GM19238 (cell line): ENCODE results near the gene INSIG1.

Experiments used
- DNase-seq: peaks from one replicate; pipeline ENCODE4 v3.0.0; 2011; ENCODE audit warnings: low spot score; ENCODE audit not compliant: insufficient read length

The INSIG1 gene

GRCh38 chr7:155348806-155349205, 51.1 kb downstream of the INSIG1 start:
- DNase-seq, result no peak

GRCh38 chr7:155349601-155350331, 52.1 kb downstream of the INSIG1 start:
- no peak for DNase-seq

- DNase-seq, result no peak
Observed at GRCh38 chr7:155351120-155351870, 53.6 kb downstream of the INSIG1 start.

DNA sequence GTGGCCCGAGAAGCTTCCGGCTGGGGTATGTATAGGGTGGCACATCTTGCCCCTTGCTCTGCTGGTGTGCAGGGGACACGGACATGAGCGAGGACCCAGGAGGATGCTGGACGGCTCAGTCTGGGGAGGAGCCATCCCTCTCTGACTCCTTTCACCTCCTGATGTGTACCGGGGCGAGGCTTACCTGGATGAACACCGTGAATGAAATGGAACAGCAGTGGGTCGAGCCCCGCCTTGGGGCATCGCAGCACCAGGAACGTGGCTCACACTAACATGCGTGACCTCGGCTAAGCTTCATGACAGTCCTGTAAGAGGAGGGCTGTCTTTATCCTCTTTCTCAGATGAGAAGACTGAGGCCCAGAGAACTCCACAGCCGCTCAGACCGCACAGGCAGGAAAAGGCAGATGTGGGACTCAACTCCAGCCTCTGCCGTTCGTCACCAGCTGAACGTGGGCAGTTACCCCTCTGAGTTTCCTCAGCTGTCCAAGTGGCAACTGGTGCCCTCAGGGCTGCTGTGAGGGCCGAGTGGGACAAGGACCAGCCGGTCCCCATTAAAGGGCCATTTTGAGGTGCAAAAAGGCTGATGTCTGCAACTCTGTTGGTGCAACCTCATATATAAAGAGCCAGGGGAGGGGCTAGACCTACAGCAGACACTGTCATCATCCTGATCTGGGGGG, 54.5 kb downstream of the INSIG1 start:
- no peak for DNase-seq

DNA sequence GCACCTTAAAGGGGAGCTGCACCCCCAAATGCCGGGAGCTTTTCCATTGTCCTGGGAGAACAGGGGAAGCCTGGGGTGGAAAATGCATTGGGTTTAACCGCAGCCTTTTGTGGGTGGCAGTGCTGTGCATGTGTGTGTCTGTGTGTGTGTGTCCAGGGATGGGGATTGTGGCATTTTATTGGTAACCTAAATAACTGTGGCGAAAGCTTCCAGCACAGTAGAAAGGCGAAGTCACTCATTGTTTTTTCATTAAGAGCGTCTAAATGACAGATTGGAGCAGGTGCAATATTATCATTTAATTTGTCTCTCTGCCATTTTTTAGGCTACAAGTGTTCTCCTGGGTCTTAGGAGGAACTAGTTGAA, 55.1 kb downstream of the INSIG1 start:
- DNase-seq, result no peak

GRCh38 chr7:155353256-155353897, 55.7 kb downstream of the INSIG1 start:
- no peak for DNase-seq

GRCh38 chr7:155354371-155355048, 56.8 kb downstream of the INSIG1 start:
- DNase-seq, result no peak

GRCh38 chr7:155355176-155355575, 57.5 kb downstream of the INSIG1 start:
- no peak for DNase-seq

DNA sequence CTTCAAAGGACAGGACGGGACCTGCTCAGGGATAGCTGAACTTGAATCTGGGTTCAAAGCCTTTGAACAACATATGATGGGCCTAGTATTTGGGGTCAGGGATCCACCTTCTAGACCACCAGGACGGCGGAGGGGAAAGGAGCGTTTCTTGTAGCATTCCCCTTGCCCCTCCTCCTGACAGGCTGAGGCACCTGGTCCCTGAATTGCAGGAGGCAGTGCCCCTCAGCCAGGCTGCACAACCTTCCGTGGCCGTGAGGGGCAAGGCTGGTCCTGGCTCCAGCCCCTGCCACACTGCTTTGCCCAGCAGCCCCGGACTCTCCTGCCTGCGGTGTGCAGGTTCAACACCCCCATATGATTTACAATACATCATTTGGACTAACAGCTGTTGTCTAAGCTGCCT, 58.1 kb downstream of the INSIG1 start:
- DNase-seq, result no peak

GRCh38 chr7:155356323-155357105, 58.8 kb downstream of the INSIG1 start:
- no peak for DNase-seq

DNA sequence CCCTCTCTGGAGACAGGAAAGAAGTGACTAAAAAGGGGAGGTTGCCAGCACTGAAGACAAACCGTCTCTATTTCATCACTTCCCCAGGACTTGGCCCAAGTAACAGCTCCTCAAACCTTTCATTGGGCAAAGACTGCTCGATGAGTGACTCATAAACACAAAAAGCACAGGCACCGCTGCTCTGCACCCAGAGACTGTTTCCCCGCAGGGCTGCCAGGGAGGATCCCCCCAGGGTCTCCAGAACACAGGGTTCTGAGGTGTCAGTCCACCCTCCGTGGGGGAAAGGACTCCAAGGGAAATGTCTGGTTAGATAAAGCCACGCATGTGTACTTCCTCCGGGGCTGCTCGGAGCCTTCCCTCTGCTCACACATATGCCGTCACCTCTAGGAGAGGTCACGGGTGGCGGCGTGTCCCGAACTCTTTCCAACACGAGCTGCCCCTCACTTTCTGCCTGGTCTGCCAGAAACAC, 59.9 kb downstream of the INSIG1 start:
- no peak for DNase-seq

DNA sequence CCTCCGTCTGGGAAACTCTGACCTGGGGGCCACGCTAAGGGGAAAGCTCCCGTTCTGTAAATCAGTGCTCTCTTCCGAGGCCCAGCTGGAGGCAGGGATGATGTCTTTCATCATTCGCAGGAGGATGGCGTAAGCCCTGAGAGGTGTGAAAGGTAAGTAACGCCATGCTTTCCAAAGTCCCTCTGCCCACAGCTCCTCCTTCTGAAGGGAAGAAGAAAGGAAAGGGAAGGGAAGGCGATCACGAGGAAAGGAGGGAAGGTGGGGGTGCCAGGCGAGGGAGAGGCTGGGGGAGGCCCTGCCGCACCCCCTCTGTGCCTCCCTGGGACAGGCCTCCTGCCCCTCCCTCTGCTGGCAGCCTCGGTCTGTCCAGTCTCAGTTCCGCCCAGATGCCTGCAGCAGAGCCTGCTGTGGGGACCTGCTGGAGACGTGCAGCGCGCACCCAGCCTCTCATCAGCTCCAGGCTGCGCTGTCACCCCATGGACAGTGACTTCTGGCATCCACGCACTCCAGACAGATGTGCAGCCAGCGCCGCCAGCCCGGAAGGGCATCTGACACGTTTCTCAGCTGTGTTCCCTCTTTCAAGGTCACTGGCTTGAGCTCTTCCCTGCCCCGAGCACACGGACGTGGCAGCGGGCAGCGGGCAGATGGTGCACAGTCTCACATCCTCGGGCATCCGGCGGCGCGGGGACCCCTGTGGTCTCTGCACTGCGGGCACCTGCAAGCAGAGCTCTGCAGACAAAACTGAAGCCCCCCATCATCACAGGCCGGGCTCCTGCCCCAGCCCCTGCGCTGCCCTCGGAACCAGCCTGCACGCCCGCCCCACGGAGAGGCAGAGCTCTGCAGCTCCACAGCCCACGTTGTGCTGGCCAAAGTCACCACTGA, 60.6 kb downstream of the INSIG1 start:
- no peak for DNase-seq

DNA sequence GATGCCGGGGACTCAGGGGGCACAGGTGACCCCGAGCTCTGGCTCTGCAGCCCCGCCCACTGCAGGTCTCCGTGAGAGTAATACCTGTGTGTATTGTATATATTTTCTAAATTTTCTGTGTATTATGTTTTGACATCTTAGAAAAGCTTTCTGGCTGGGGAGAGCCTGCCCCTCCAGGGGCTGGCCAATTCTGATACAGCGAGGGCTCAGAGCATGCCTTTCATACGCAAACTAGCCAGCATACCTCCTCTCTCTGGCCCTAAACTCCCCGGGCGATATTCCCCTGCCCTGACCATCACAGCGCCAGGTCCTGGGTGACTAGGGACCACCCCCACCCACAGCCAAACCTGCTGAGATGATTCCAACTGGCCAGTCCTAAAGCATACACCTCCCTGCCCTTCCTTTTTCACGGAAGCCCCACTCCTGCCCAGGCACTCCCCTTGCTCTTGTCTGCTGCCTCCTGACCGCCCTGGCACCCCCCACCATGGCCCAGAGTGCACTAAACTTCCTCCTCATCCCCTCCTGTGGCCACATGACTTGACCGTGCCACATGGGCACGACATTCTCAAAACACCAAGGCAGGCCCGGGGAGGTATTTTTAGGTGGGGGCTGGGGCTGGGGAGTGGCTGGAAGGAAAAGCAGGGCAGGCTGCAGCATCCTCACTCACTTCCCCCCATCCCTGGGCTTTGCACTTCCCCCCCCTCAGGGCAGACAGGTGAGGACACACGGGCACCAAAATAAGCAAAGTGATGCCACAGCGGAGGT, 61.5 kb downstream of the INSIG1 start:
- no peak for DNase-seq
